Stimulated activated CD4-positive, alpha-beta T cell treated with anti-CD3 and anti-CD28 coated beads, Interleukin-15, amount 100 ng/mL, for 1 hour (primary cell): Measurements from ENCODE around the gene ARHGEF35.
"Not testable (repeated sequence)": the region's sequence is repeated elsewhere in the genome, so short reads cannot be mapped to it uniquely, and the experiment has no call there.

Experiments used
- DNase-seq, 2 donors: peaks; one replicate each; pipeline ENCODE4 v3.0.0-alpha.2; 2020; ENCODE audit warnings: low read depth in 1 of 2, low spot score in 1 of 2

The ARHGEF35 gene

GRCh38 chr7:144195212-144195872 is at the start of gene ARHGEF35:
Gene ARHGEF35, minus strand, starts transcription at chr7:144195833. Its CDS starts 7,450 bp downstream, at chr7:144188383.
- DNase-seq: not testable (repeated sequence)

- DNase-seq: not testable (repeated sequence)
Measured at GRCh38 chr7:144245372-144245771, 49.7 kb upstream of the ARHGEF35 start.

GRCh38 chr7:144239365-144239764 is 43.7 kb upstream of the ARHGEF35 start, which contains the start of gene OR2A42:
Gene OR2A42, minus strand, starts transcription at chr7:144239605. Its CDS starts 6,762 bp downstream, at chr7:144232843.
- not testable (repeated sequence) for DNase-seq

GRCh38 chr7:144238530-144239082 is 43.0 kb upstream of the ARHGEF35 start:
- DNase-seq: not testable (repeated sequence)

DNA sequence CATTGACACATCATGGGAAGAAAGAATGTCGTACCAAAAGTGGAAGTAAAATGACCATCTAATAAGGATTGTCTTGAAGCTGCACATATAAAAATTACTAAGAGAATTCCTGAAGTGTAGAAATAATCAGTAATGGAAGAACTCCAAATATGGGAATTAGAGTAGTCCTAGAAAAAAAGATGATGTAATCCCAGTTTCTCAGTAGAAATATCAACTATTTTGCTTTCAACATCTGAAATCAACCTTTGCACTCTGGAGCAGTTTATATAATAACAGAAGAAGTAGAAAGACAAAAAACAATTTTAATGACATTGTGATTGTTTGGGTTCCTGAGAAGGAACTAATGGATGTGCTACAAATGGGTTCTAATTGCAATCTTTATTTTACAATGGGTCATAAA is 37.4 kb upstream of the ARHGEF35 start:
- DNase-seq: not testable (repeated sequence)

GRCh38 chr7:144231027-144231426 is 35.4 kb upstream of the ARHGEF35 start:
- not testable (repeated sequence) for DNase-seq

GRCh38 chr7:144228810-144229209 is 33.2 kb upstream of the ARHGEF35 start:
- DNase-seq: not testable (repeated sequence)

GRCh38 chr7:144226866-144227265 is 31.2 kb upstream of the ARHGEF35 start:
- DNase-seq: not testable (repeated sequence)

GRCh38 chr7:144223675-144224074 is 28.0 kb upstream of the ARHGEF35 start:
- DNase-seq: not testable (repeated sequence)

- not testable (repeated sequence) for DNase-seq
Measured at GRCh38 chr7:144220531-144220930, 24.9 kb upstream of the ARHGEF35 start.

- not testable (repeated sequence) for DNase-seq
Measured at GRCh38 chr7:144219149-144219548, 23.5 kb upstream of the ARHGEF35 start.

DNA sequence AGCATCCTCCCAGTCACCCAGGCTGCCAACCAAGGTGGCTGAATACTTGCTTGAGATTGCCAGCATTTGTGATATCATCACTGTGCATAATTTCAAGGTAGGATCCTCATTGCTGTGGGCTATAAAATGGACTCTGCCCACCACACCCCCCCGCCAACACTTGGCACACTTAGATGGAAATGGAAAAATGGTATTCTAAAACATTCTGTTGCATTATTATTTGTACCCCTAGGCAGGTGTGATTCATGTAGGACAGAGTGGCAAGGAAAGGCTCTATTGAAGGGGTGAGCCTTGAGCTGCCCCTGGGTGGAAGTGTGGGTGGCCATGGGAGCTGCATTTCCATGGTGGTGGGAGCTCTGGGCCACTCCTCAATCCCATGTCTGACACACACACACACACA is 22.9 kb upstream of the ARHGEF35 start:
- DNase-seq: not testable (repeated sequence)

DNA sequence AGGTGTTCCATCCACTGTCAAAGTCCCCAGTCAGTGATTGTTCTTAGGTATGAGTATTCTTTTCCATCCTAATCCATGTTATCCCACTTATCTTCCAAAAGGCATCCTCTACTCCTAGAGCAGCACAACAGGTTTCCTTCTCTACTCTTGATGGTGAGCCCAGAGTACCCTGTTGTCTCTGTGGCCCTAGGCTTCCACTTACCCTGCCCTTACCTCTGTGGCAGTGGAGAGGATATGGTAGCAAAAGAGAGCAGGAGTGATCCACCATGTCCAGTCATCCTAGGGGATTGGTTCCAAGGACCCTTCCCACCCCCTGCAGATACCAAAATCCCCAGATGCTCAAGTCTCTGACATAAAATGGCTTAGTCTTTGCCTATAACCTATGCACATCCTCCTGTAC is 21.6 kb upstream of the ARHGEF35 start:
- not testable (repeated sequence) for DNase-seq

- not testable (repeated sequence) for DNase-seq
Measured at GRCh38 chr7:144205306-144205705, 9.7 kb upstream of the ARHGEF35 start.

- not testable (repeated sequence) for DNase-seq
Measured at GRCh38 chr7:144203086-144203485, 7.5 kb upstream of the ARHGEF35 start.

DNA sequence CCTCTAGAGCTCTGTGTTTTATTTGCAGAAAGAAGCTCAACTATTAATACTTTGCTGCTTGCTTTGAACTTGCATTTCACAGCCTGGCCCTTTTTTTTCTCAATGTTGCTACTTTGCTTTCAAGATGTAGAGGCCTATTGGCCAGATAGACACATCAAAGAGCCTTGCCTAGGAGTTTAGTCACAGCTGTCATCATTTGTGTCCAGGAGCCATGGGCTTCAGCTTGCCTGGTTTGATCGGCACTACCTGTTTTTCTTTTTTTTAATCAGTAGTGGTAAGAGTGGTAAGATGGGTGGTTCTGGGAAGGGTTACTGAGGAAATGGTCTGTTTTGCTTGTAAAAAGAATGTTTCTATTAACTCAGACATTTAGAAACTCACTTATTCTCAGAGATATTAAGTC is 6.3 kb upstream of the ARHGEF35 start:
- not testable (repeated sequence) for DNase-seq

DNA sequence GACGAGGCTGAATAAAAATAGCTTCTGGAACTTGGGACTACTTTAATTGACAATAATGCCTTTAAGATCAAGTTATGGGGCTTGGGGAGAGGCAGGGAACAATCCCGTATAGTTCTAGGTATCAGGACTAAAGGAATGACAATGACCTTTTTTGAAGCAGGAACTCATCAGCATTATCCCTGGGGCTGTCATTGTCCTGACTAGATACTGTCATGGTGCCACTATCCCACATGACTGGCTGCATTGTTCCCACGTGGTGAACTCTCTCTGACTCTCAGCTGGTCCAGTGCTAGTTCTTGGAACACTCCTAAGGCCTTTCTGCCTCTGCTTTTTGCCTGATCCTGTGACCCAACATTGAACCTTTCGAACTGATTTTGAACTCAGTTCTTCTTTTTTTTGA is 3.3 kb upstream of the ARHGEF35 start:
- not testable (repeated sequence) for DNase-seq

DNA sequence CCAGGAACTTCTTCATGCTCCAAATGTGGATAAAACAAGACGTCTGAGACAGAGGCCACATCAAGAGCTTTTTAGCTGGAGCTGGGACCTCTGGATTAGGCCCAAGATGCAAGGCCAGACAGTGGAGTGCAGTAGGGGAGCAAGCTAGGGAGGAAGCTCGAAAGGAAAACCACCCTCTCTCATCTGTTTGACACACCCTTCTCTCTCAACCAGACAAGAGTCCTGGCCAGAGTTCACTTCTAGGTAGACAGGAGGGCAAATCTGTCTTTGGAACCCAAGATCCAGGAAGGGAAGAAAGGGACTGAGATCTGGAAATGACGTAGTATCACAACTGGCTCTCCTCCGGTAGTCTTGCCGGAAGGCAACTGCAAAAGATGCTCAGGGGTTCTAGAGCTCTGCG is 1.2 kb downstream of the ARHGEF35 start:
- not testable (repeated sequence) for DNase-seq

DNA sequence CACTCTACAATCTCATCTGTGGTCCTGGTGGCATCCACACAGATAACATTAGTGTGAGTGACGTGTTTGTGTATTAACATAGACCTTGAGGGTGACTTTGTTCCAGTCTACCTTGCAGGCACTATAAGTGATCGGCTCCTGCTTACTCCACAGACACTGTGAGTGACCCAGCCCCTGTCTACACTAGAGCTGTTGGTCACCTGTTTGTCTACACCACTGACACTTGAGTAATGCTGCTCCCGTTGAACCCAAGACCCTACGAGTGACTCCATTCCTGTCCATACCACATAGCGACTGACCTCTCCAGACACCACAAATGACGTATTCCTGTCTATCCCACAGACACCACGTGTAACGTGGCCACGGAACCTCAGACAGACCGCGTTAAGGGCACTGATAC is 1.9 kb downstream of the ARHGEF35 start:
- DNase-seq: not testable (repeated sequence)

DNA sequence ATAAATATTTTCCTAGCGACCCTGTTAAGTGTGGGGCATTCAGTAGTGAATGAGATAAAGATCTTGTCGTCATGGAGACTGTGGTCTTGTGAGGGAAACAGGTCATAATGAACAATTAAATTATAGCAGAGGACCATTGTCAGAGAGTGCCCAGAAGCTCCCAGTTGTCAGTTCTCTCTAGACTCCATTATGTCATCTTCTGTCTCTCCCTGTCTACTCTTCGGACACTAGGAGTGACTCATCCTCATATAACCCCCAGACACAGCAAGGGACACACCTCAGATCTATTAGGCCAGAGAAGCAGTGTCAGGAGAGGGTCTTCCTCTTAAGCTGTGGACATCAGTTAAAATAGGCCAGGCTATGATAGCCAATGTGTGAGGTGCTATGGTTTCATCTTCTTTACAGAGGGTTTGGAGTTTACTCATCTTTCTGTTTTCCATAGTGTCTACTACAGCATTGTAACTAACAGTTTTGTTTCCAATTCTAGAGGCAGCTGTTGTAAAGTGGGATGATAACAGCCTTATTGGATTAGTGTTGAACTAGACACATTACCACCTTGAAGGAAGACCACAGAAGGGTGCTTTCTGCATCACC is 7.0 kb downstream of the ARHGEF35 start:
- not testable (repeated sequence) for DNase-seq

- not testable (repeated sequence) for DNase-seq
Measured at GRCh38 chr7:144187848-144188247, 7.8 kb downstream of the ARHGEF35 start.

GRCh38 chr7:144183166-144183565 is 12.5 kb downstream of the ARHGEF35 start, which contains the start of gene CTAGE4:
Gene CTAGE4, plus strand, starts transcription at chr7:144183466. Its CDS starts 38 bp downstream, at chr7:144183504.
- not testable (repeated sequence) for DNase-seq
